GM12878 (cell line): ENCODE measurements around the gene CLIP1. TPM values are rescaled to one million over a fixed set of nuclear protein-coding genes. Genes with fewer than 3 reads are reported as not detected.

ENCODE experiments used
- ATAC-seq: fragments of 200-7000 bp; cut with Tn5 transposase; 3 replicates; pipeline ENCODE4 v1.9.1; 2020; ENCODE audit warnings: mild to moderate bottlenecking, moderate library complexity
- BruUV-seq: library from RNA; stranded (reverse); fragments of 400-500 nt; replicated peaks from 2 replicates; lab custom pipeline; 2021; lab: Mats Ljungman, UMichigan
- CTCF ChIA-PET: fragments of 300-600 bp; sonication (Branson Sonifier 250); formaldehyde crosslinking; extraction: SDS; loops from one replicate; lab custom pipeline; 2021; ENCODE audit warnings: inconsistent platforms; lab: Yijun Ruan, JAX
- POLR2A ChIA-PET: fragments of 350-600 bp; formaldehyde crosslinking; extraction: SDS; loops from one replicate; lab custom pipeline; 2021; ENCODE audit warnings: inconsistent platforms; lab: Charles Lee
- RAD21 ChIA-PET: fragments of 300-600 bp; sonication (Branson Sonifier 250); formaldehyde crosslinking; loops from one replicate; lab custom pipeline; 2023; ENCODE audit warnings: antibody characterized with exemption; ENCODE audit not compliant: unreplicated experiment; lab: Charles Lee
- SMC1A ChIA-PET: fragments of 300-600 bp; sonication (Branson Sonifier 250); formaldehyde crosslinking; loops from one replicate; lab custom pipeline; 2023; ENCODE audit not compliant: unreplicated experiment, uncharacterized antibody; lab: Charles Lee
- DNase-seq: peaks from one replicate; pipeline ENCODE4 v3.0.0-alpha.2; 2011; ENCODE audit warnings: low read depth, low spot score
- FAIRE-seq: peaks from 3 replicates; lab custom pipeline; 2011; peaks lifted over from hg19 to GRCh38; lab: Jason Lieb, UNC
- H2AFZ ChIP-seq: 2 replicates; pipeline ENCODE4 v1.6.0; 2011; ENCODE audit warnings: low read depth, low read length, control low read depth; ENCODE audit not compliant: control insufficient read depth
- H3K27ac ChIP-seq: 2 replicates; pipeline ENCODE4 v1.5.1; 2011; ENCODE audit warnings: control low read depth; ENCODE audit not compliant: control insufficient read depth, insufficient read depth
- H3K27me3 ChIP-seq, 2 experiments: replicated peaks in 1 of 2; 2 replicates each; pipeline versions ENCODE4 v1.6.0 to v1.6.1; 2011; ENCODE audit warnings: low read length in 1 of 2; ENCODE audit not compliant: control insufficient read depth in 2 of 2, insufficient read depth in 2 of 2
- H3K36me3 ChIP-seq, 2 experiments: 2 replicates each; pipeline ENCODE4 v1.5.1; 2011; ENCODE audit warnings: low read length in 1 of 2; ENCODE audit not compliant: control insufficient read depth in 2 of 2, insufficient read depth in 2 of 2
- H3K4me1 ChIP-seq: 2 replicates; pipeline ENCODE4 v1.6.1; 2011; ENCODE audit warnings: mild to moderate bottlenecking, low read length, moderate library complexity, mixed read lengths; ENCODE audit not compliant: control insufficient read depth, insufficient read depth
- H3K4me2 ChIP-seq: 2 replicates; pipeline ENCODE4 v1.6.0; 2011; ENCODE audit warnings: control low read depth; ENCODE audit not compliant: control insufficient read depth, insufficient read depth
- H3K4me3 ChIP-seq: fragments of 200-600 bp; sonication (generic); 2 replicates; pipeline ENCODE4 v1.5.1; 2016
- H3K79me2 ChIP-seq: 2 replicates; pipeline ENCODE4 v1.6.0; 2011; ENCODE audit warnings: low read length; ENCODE audit not compliant: control insufficient read depth, insufficient read depth
- H3K9ac ChIP-seq: 2 replicates; pipeline ENCODE4 v1.8.0; 2011; ENCODE audit warnings: low read length, control low read depth, mixed read lengths; ENCODE audit not compliant: control insufficient read depth, insufficient read depth
- H3K9me3 ChIP-seq: replicated peaks from 3 replicates; pipeline ENCODE4 v1.5.1; 2011; ENCODE audit warnings: mild to moderate bottlenecking, low read length; ENCODE audit not compliant: control insufficient read depth, insufficient read depth
- H4K20me1 ChIP-seq: 2 replicates; pipeline ENCODE4 v1.6.0; 2011; ENCODE audit not compliant: control insufficient read depth, insufficient read depth
- CHD2 ChIP-seq: IDR thresholded peaks from 2 replicates; pipeline ENCODE4 v1.6.1; 2011; ENCODE audit warnings: low read depth, low read length, improper control_type of control experiment, borderline replicate concordance
- CTCF ChIP-seq, 3 experiments: IDR thresholded peaks in 2 of 3; conservative IDR thresholded peaks in 1 of 3; 2 replicates each; pipeline ENCODE4 v1.5.1; 2011; ENCODE audit warnings: low read depth in 3 of 3, low read length in 3 of 3, mild to moderate bottlenecking in 3 of 3, control low read depth in 2 of 3, moderate library complexity in 2 of 3, inconsistent platforms in 1 of 3, mixed read lengths in 1 of 3; ENCODE audit not compliant: control insufficient read depth in 2 of 3, insufficient read depth in 1 of 3; ENCODE audit errors: extremely low read depth in 1 of 3
- JUNB ChIP-seq: IDR thresholded peaks from 2 replicates; pipeline ENCODE4 v1.6.1; 2016; ENCODE audit warnings: antibody characterized with exemption, mild to moderate bottlenecking
- NBN ChIP-seq: fragments of 450-650 bp; IDR thresholded peaks from 2 replicates; pipeline ENCODE4 v1.6.1; 2016
- RELB ChIP-seq: fragments of 450-650 bp; IDR thresholded peaks from 2 replicates; pipeline ENCODE4 v1.6.1; 2017; ENCODE audit warnings: low read depth, mild to moderate bottlenecking, moderate library complexity
- RUNX3 ChIP-seq: IDR thresholded peaks from 2 replicates; pipeline ENCODE4 v1.6.1; 2012; ENCODE audit warnings: low read length, inconsistent platforms
- ZBED1 ChIP-seq: IDR thresholded peaks from 2 replicates; pipeline ENCODE4 v1.6.1; 2016; ENCODE audit warnings: borderline replicate concordance
- WGBS: methylation state at CpG from one replicate; pipeline ENCODE4 v1.1.6; 2016; ENCODE audit warnings: low lambda C conversion rate; ENCODE audit not compliant: insufficient replicate concordance, insufficient coverage; ENCODE audit errors: missing lambda C conversion rate; 5-methylcytosine and 5-hydroxymethylcytosine counted together
- in situ Hi-C: fragments of 300-500 bp; cut with MboI; formaldehyde crosslinking; loops from 9 replicates; pipeline ENCODE4 v1.14.3; 2018; ENCODE audit warnings: mixed read lengths
- intact Hi-C: fragments of 100-400 bp; cut with micrococcal nuclease; formaldehyde crosslinking; loops from one replicate; pipeline ENCODE4 v1.14.2; 2022; ENCODE audit not compliant: unreplicated experiment
- polyA plus RNA-seq, 11 experiments: library from polyadenylated mRNA; depleted of rRNA in 4 of 11; unstranded in 6 of 11; stranded (reverse) in 5 of 11; fragments of >200 nt; fragmentation: Nextera tagmentation in 4 of 11; fragmentation: Illumina TruSeq in 1 of 11; extraction: Ambion mirVana in 4 of 11; extraction: Trizol in 1 of 11; gene quantifications; 1 replicate in 1 of 11; 2 replicates in 10 of 11; pipeline versions ENCODE4 v1.2.1 to v1.2.3, GENCODE V29; 2011 to 2016; ENCODE audit warnings: inconsistent platforms in 2 of 11, missing spikeins in 2 of 11, low read depth in 1 of 11
- total RNA-seq, 4 experiments: library from RNA; depleted of rRNA in 3 of 4; stranded (reverse); fragments of >200 nt in 3 of 4; fragmentation: Illumina TruSeq in 1 of 4; extraction: Trizol in 1 of 4; gene quantifications; 2 replicates each; pipeline versions ENCODE4 v1.2.1 to v1.2.3, GENCODE V29; 2013 to 2021
- TF ChIP-seq, protein P1 (sequence below): IDR thresholded peaks from 2 replicates; pipeline ENCODE4 v1.6.1; 2012; ENCODE audit warnings: low read length, inconsistent platforms

Gene CLIP1
- total and polyA plus RNA-seq, 10 of the 15 experiments (the other 5 are each of a cell fraction or from before 2014, with no cell fraction given), result 6.0 to 45.4 (median 25.2) TPM

GRCh38 chr12:122403115-122403770 is 19.2 kb downstream of the CLIP1 start:
- Histone ChIP-seq H3K36me3 (no peaks in the 10 kb centered on the region; a peak in 2 of 4 replicates), H4K20me1 (no peaks in the 10 kb centered on the region; the same call in 1 of the 2 replicates), H3K79me2 (peaks cover 18% of the 10 kb centered on the region), H3K27me3 (no peaks in the 10 kb centered on the region), H3K4me3 (peak overlapping the region; percentile 29), H2AFZ (no peak overlapping the region), H3K27ac (peak overlapping the region; percentile 47; the same call in 1 of the 2 replicates), H3K4me2 (peak overlapping the region; percentile 75), H3K4me1 (peaks cover 38% of the 10 kb centered on the region), H3K9ac (no peak overlapping the region), H3K9me3 (no peaks in the 10 kb centered on the region)
- ATAC-seq (peak; percentile 94), DNase-seq (no peak), FAIRE-seq (peak; percentile 49)
- in situ Hi-C loops, result no loop called here
- POLR2A ChIA-PET, result interaction anchor here (0.6 to 2.2 kb wide), 7 partner anchors 10 to 471 kb away, joined by 3 to 15 read pairs (median 3); partner anchors contain the start of gene ZCCHC8
- WGBS, result 1% methylated on average over 6 of the region's 6 CpGs
- RAD21 ChIA-PET, result interaction anchor here (0.6 to 3.3 kb wide), 15 partner anchors 8 to 613 kb away, joined by 3 to 18 read pairs (median 5); partner anchors contain the start of genes CLIP1, DENR, KNTC1 and RSRC2
- BruUV-seq, result no TSS peak
- CTCF ChIA-PET, result interaction anchor here (0.6 to 7.2 kb wide), 12 partner anchors 8 to 107 kb away, joined by 3 to 246 read pairs (median 4); partner anchors contain the start of genes CLIP1 and ZCCHC8
- TF ChIP-seq, protein P1, sequence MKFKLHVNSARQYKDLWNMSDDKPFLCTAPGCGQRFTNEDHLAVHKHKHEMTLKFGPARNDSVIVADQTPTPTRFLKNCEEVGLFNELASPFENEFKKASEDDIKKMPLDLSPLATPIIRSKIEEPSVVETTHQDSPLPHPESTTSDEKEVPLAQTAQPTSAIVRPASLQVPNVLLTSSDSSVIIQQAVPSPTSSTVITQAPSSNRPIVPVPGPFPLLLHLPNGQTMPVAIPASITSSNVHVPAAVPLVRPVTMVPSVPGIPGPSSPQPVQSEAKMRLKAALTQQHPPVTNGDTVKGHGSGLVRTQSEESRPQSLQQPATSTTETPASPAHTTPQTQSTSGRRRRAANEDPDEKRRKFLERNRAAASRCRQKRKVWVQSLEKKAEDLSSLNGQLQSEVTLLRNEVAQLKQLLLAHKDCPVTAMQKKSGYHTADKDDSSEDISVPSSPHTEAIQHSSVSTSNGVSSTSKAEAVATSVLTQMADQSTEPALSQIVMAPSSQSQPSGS, result 0 out of 2 replicates have a peak, but pooled peaks have one; percentile 14
- TF ChIP-seq ZBED1 (no peak), CTCF (IDR thresholded peaks at IDR 0.05 in 2 of 3, conservative IDR thresholded peaks at IDR 0.05 in 1 of 3; ENCODE audit: control insufficient read depth in 2 of 3, extremely low read depth in 1 of 3, insufficient read depth in 1 of 3, low read depth in 3 of 3, low read length in 3 of 3) (peak in 1 of 3 experiments; percentile 14; a peak in 2 of 6 replicates), JUNB (peak; percentile 56), RELB (0 out of 2 replicates have a peak, but pooled peaks have one; percentile 32), CHD2 (no peak), NBN (0 out of 2 replicates have a peak, but pooled peaks have one; percentile 27), RUNX3 (peak; percentile 29)
- SMC1A ChIA-PET, result interaction anchor here (0.5 to 7.9 kb wide), 8 partner anchors 12 to 349 kb away, joined by 3 to 147 read pairs (median 6); partner anchors contain the start of genes CLIP1, DENR and ZCCHC8
- intact Hi-C loops, result loop anchor here (1.0 to 5.0 kb wide), 2 partner anchors 16 to 349 kb away; partner anchors contain the start of gene DENR
